Spleen (tissue), 11 donors: ENCODE data around the gene IDH2. TPM values are rescaled to one million over a fixed set of nuclear protein-coding genes. Genes with fewer than 3 reads are reported as not detected.

Experiments used
- DNase-seq: peaks from one replicate; pipeline ENCODE4 v3.0.0-alpha.2; 2020
- H3K27ac ChIP-seq, 8 donors: fragments of 200-600 bp; sonication (generic) in 7 of 8; 1 replicate in 4 of 8; 2 replicates in 4 of 8; pipeline versions ENCODE4 v1.5.0 to v1.8.0; 2016 to 2021; ENCODE audit warnings: inconsistent platforms in 4 of 8, mild to moderate bottlenecking in 4 of 8, moderate library complexity in 1 of 8
- H3K27me3 ChIP-seq, 7 donors: fragments of 200-600 bp; sonication (generic) in 6 of 7; replicated peaks in 1 of 7; 1 replicate in 4 of 7; 2 replicates in 3 of 7; pipeline versions ENCODE4 v1.5.0 to v1.8.0; 2016 to 2021; ENCODE audit warnings: inconsistent platforms in 3 of 7, mild to moderate bottlenecking in 1 of 7
- H3K36me3 ChIP-seq, 6 donors: fragments of 200-600 bp; sonication (generic) in 5 of 6; 1 replicate in 4 of 6; 2 replicates in 2 of 6; pipeline versions ENCODE4 v1.5.0 to v1.8.0; 2016 to 2021; ENCODE audit warnings: inconsistent platforms in 2 of 6
- H3K4me1 ChIP-seq, 6 donors: fragments of 200-600 bp; sonication (generic) in 5 of 6; 1 replicate in 3 of 6; 2 replicates in 3 of 6; pipeline versions ENCODE4 v1.5.0 to v1.8.0; 2016 to 2021; ENCODE audit warnings: inconsistent platforms in 3 of 6
- H3K4me3 ChIP-seq, 8 donors: fragments of 200-600 bp; sonication (generic) in 7 of 8; 1 replicate in 4 of 8; 2 replicates in 4 of 8; pipeline versions ENCODE4 v1.5.0 to v1.8.0; 2016 to 2021; ENCODE audit warnings: inconsistent platforms in 4 of 8, mild to moderate bottlenecking in 4 of 8, moderate library complexity in 2 of 8
- H3K9me3 ChIP-seq, 8 donors: fragments of 200-600 bp; sonication (generic) in 7 of 8; 1 replicate in 4 of 8; 2 replicates in 4 of 8; pipeline versions ENCODE4 v1.5.0 to v1.8.0; 2016 to 2021; ENCODE audit warnings: inconsistent platforms in 4 of 8
- POLR2A ChIP-seq, 3 donors: fragments of 450-650 bp; IDR thresholded peaks; one replicate each; pipeline ENCODE4 v1.5.1; 2017; ENCODE audit warnings: antibody characterized with exemption in 3 of 3, mild to moderate bottlenecking in 1 of 3
- POLR2AphosphoS5 ChIP-seq, 3 donors: sonication (generic); formaldehyde crosslinking; IDR thresholded peaks; one replicate each; pipeline ENCODE4 v1.5.1; 2017; ENCODE audit warnings: antibody characterized with exemption in 3 of 3
- WGBS, 5 donors: extraction: QIAGEN DNeasy Blood & Tissue Kit in 3 of 5; methylation state at CpG; one replicate each; pipeline versions ENCODE4 v1.1.5 to v1.1.7; 2013 to 2018; 5-methylcytosine and 5-hydroxymethylcytosine counted together
- intact Hi-C: fragments of 100-400 bp; cut with DNase I; formaldehyde crosslinking; loops from one replicate; pipeline ENCODE4 v1.15.0; 2023; ENCODE audit warnings: low total_unique reads
- polyA plus RNA-seq, 3 donors: library from polyadenylated mRNA; stranded (reverse); fragments of 200-250 nt; gene quantifications; one replicate each; pipeline ENCODE4 v1.2.1, GENCODE V29; 2013
- total RNA-seq, 7 donors: library from RNA; depleted of rRNA in 3 of 7; stranded (reverse); fragments of >200 nt in 3 of 7; fragmentation: NEBNext Ultra II Directional in 4 of 7; extraction: Animal tissue kit (Norgen Biotek cat#: 25700) in 4 of 7; gene quantifications; one replicate each; pipeline versions ENCODE4 v1.1.0 to v1.2.1, GENCODE V29; 2016 to 2021
- TF ChIP-seq, protein P1 (sequence below), 11 experiments: fragments of 200-600 bp in 7 of 11; fragments of 450-650 bp in 4 of 11; sonication (generic) in 4 of 11; IDR thresholded peaks in 8 of 11; conservative IDR thresholded peaks in 3 of 11; 1 replicate in 7 of 11; 2 replicates in 4 of 11; pipeline versions ENCODE4 v1.4.0 to v1.8.0; 2016 to 2021; ENCODE audit warnings: antibody characterized with exemption in 11 of 11, inconsistent platforms in 4 of 11, mild to moderate bottlenecking in 1 of 11
- donor health status: healthy with polysubstance abuse.
- donor health status: DM: no; HTN: no; CAD: no; lungs with moderate emphysema.
- donor health status: DM: no; HTN: no; CAD: no.
- donor health status: Bipolar disorder and iron deficiency.
- donor health status: healthy.
- donor health status: DM: no; HTN: no; CAD: no.
- donor health status: DM: yes; HTN: yes; CAD: no.

Gene IDH2
- total and polyA plus RNA-seq, 10 donors: 36.4 to 70.9 (median 53.0) TPM

DNA sequence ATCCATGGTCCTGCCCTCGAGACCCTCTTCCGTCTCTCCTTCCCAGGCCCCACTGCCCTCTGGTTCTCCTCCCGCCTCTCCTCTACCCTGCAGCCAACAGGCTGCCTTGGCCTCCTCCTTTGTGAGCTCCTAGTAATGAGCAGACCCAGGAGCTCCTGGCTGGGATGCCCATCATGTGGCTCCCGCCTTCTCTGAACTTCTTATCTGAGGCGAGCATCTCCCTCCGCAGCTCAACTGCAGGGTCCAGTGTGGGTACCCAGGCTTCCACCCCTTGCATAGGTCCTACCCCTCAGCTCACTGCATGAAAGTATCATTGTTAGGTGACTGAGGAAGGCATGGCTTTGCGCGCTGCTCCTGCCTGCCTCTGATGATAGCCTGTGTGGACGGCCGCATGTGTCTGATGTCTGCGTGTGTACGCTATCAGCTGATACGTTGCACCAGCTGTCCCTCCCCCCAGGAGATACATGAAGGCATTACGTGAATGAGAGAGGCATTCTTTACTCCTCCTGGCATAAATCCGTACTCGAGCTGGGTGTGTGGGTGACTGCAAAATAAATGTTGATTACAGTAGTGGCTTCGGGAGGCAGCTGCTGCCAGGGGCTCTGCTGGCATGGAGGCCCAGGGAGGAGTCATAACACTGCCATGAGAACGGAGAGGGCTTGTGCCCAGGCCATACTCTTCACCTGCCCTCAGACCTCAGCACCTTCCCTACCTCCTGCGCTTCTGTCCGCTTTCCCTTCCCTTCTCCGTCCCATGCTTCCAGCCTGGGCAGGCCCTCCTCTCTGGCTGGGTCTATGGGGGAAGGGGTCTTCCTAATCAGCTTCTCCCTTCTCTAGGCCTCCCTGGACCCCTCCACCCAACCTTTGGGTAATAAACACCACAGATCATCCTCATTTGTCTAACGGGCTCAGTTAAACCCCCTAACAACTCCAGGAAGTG lies 52.3 kb downstream of the IDH2 start:
- peak overlapping the region in 1 of 8 donors; percentile 16 for H3K27ac ChIP-seq

DNA sequence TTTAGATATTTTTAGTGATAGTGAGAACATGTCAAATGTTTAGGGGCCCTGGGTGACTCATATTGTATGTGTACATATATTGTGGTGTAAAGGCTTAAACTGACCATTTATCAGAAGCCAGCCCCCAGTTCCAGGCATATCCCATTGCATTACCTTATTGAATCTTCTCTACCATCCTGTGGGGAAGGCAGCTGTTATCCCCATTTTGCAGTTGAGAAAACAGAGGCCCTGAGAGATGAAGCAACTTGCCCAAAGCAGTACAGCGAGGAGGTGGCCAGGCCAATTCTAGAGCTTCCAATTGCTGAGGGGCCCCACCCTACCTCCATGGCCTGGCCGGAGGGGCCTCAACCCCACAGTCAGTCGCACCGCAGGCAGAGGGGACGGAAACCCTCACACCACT lies 53.2 kb downstream of the IDH2 start:
- 96 to 100% (median 98%) methylated on average over 5 of the region's 5 CpGs for WGBS, 5 donors
- no peaks in the 10 kb centered on the region for H3K27me3 ChIP-seq
- no peak for TF ChIP-seq POLR2AphosphoS5 (IDR thresholded peaks at IDR 0.05)
- TF ChIP-seq POLR2A (IDR thresholded peaks at IDR 0.05): no peak
- H3K36me3 ChIP-seq: peaks cover 0 to 21% (median 0%) of the 10 kb centered on the region in 6 donors
- no peak overlapping the region for H3K4me3 ChIP-seq
- peaks cover 26 to 98% (median 53%) of the 10 kb centered on the region in 6 donors for H3K4me1 ChIP-seq
- peak overlapping the region in 1 of 8 donors; percentile 42 for H3K27ac ChIP-seq
- no peaks in the 10 kb centered on the region for H3K9me3 ChIP-seq
- intact Hi-C loops: no loop called here
- no peak for DNase-seq

More for the DNA sequence above, 52.3 kb downstream of the IDH2 start:
- H3K4me3 ChIP-seq: no peak overlapping the region
- intact Hi-C loops: no loop called here
- H3K36me3 ChIP-seq: peaks cover 0 to 21% (median 0%) of the 10 kb centered on the region in 6 donors
- WGBS, 5 donors: 89 to 93% (median 92%) methylated on average over 21 to 22 of the region's 22 CpGs
- no peak for DNase-seq
- no peak for TF ChIP-seq POLR2AphosphoS5 (IDR thresholded peaks at IDR 0.05)
- TF ChIP-seq, protein P1, sequence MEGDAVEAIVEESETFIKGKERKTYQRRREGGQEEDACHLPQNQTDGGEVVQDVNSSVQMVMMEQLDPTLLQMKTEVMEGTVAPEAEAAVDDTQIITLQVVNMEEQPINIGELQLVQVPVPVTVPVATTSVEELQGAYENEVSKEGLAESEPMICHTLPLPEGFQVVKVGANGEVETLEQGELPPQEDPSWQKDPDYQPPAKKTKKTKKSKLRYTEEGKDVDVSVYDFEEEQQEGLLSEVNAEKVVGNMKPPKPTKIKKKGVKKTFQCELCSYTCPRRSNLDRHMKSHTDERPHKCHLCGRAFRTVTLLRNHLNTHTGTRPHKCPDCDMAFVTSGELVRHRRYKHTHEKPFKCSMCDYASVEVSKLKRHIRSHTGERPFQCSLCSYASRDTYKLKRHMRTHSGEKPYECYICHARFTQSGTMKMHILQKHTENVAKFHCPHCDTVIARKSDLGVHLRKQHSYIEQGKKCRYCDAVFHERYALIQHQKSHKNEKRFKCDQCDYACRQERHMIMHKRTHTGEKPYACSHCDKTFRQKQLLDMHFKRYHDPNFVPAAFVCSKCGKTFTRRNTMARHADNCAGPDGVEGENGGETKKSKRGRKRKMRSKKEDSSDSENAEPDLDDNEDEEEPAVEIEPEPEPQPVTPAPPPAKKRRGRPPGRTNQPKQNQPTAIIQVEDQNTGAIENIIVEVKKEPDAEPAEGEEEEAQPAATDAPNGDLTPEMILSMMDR (IDR thresholded peaks at IDR 0.05 in 8 of 11, conservative IDR thresholded peaks at IDR 0.05 in 3 of 11): no peak
- no peak for TF ChIP-seq POLR2A (IDR thresholded peaks at IDR 0.05)
- H3K4me1 ChIP-seq: peaks cover 26 to 99% (median 54%) of the 10 kb centered on the region in 6 donors
- H3K27me3 ChIP-seq: no peaks in the 10 kb centered on the region
- H3K9me3 ChIP-seq: no peaks in the 10 kb centered on the region

DNA sequence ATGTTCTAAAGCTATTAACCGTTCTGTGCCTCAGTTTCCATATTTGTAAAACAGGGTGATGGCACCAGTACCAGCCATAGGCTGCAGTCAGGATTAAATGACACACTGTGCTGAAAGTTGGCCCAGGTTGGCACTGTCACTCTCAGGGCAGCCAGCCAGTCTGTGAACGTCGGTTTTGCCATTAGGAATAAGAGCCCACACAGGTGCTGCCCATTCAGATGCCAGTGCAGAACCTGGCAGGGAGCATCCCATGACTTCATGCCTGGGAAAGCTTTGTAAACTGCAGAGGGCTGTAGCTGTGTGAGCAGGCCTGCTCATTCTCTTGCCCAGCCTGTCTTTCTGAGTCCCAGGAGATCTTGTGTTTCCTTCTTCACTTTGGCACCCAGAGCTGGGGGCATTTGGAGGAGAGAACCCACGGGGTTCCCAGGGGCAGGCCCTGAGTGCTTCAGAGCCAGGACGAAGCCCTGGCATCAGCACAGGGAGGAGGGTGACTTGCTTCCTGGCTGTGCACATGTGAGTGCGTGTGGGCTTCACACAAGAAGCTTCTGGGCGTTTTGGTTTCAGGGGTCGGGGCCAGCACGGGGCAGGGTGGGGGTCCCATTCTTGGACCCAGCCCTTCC lies 54.2 kb downstream of the IDH2 start:
- DNase-seq: no peak
- peaks cover 0 to 29% (median 0%) of the 10 kb centered on the region in 6 donors for H3K36me3 ChIP-seq
- no peak overlapping the region for H3K4me3 ChIP-seq
- H3K9me3 ChIP-seq: no peaks in the 10 kb centered on the region
- TF ChIP-seq, protein P1 (IDR thresholded peaks at IDR 0.05 in 8 of 11, conservative IDR thresholded peaks at IDR 0.05 in 3 of 11): no peak
- TF ChIP-seq POLR2AphosphoS5 (IDR thresholded peaks at IDR 0.05): no peak
- TF ChIP-seq POLR2A (IDR thresholded peaks at IDR 0.05): no peak
- intact Hi-C loops: no loop called here
- WGBS, 5 donors: 71 to 89% (median 81%) methylated on average over 6 to 9 of the region's 9 CpGs
- H3K4me1 ChIP-seq: peaks cover 27 to 99% (median 53%) of the 10 kb centered on the region in 6 donors
- peak overlapping the region in 3 of 8 donors; percentile 42 to 82 (median 68) for H3K27ac ChIP-seq
- no peaks in the 10 kb centered on the region for H3K27me3 ChIP-seq

DNA sequence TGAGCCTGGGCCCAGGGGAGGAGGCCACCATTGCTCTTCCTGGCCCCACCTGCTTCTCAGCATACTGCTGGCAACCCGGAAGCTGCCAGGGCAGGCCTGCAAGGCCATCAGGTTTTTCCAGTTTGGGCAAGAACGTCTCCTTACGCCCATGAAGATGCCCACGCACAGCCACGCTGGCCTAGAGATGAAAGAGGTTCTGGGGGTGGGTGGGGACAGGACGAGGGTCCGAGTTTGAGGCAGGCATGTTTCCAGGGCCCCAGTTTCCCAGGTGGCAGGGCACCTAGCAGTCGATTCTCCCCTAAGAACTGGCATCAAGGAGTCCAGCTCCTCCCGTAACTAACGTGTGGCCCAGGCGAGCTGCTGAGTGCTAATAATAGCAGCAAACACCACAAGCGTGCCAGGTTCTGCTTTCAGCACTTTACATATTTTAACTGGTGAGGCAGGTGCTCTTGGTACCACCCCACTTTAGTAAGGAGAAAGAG lies 55.3 kb downstream of the IDH2 start:
- Histone ChIP-seq H3K27ac (peak overlapping the region in 6 of 8 donors; percentile 1 to 82 (median 70)), H3K36me3 (peaks cover 0 to 37% (median 0%) of the 10 kb centered on the region in 6 donors), H3K9me3 (no peaks in the 10 kb centered on the region), H3K27me3 (no peaks in the 10 kb centered on the region), H3K4me3 (peak overlapping the region in 1 of 8 donors; percentile 12), H3K4me1 (peaks cover 24 to 98% (median 54%) of the 10 kb centered on the region in 6 donors)
- DNase-seq: no peak
- WGBS, 5 donors: 42 to 71% (median 51%) methylated on average over 10 to 12 of the region's 12 CpGs
- intact Hi-C loops: no loop called here
- no peak for TF ChIP-seq POLR2A (IDR thresholded peaks at IDR 0.05)
- peak; percentile 21 to 38 (median 26) for TF ChIP-seq POLR2AphosphoS5 (IDR thresholded peaks at IDR 0.05)
